Osteoblast (primary cell): ENCODE data around the gene JUP. TPM values are rescaled to one million over a fixed set of nuclear protein-coding genes. Genes with fewer than 3 reads are reported as not detected.

ENCODE experiments used
- DNase-seq: peaks from one replicate; pipeline ENCODE4 v3.0.0; 2011; ENCODE audit warnings: low spot score, mixed read lengths; ENCODE audit not compliant: insufficient read length; ENCODE audit errors: missing footprints
- H2AFZ ChIP-seq: 2 replicates; pipeline ENCODE4 v1.6.0; 2011; ENCODE audit warnings: mild to moderate bottlenecking, low read length
- H3K27ac ChIP-seq: 2 replicates; pipeline ENCODE4 v1.5.1; 2011; ENCODE audit warnings: mild to moderate bottlenecking, low read depth, low read length, moderate library complexity
- H3K27me3 ChIP-seq: 2 replicates; pipeline ENCODE4 v1.6.0; 2012; ENCODE audit warnings: mild to moderate bottlenecking, control low read depth, inconsistent platforms, low read length, moderate library complexity; ENCODE audit not compliant: insufficient read depth
- H3K36me3 ChIP-seq: 2 replicates; pipeline ENCODE4 v1.5.1; 2011; ENCODE audit warnings: mild to moderate bottlenecking, low read length, control low read depth, moderate library complexity; ENCODE audit not compliant: insufficient read depth
- H3K4me1 ChIP-seq: 2 replicates; pipeline ENCODE4 v1.5.1; 2011; ENCODE audit warnings: mild to moderate bottlenecking, low read length, control low read depth, moderate library complexity; ENCODE audit not compliant: insufficient read depth
- H3K4me2 ChIP-seq: 2 replicates; pipeline ENCODE4 v1.6.0; 2011; ENCODE audit warnings: mild to moderate bottlenecking, low read length; ENCODE audit not compliant: insufficient read depth
- H3K4me3 ChIP-seq: fragments of 200-600 bp; sonication (generic); 3 replicates; pipeline ENCODE4 v1.5.1; 2012; ENCODE audit warnings: mild to moderate bottlenecking, low read length, inconsistent platforms; ENCODE audit not compliant: insufficient read depth
- H3K79me2 ChIP-seq: 2 replicates; pipeline ENCODE4 v1.6.0; 2012; ENCODE audit warnings: mild to moderate bottlenecking, low read length, control low read depth, inconsistent platforms; ENCODE audit not compliant: insufficient read depth
- H3K9me3 ChIP-seq: 2 replicates; pipeline ENCODE4 v1.5.1; 2011; ENCODE audit warnings: low read depth, low read length, control low read depth
- H4K20me1 ChIP-seq: 2 replicates; pipeline ENCODE4 v1.6.0; 2012; ENCODE audit warnings: mild to moderate bottlenecking, low read length, control low read depth; ENCODE audit not compliant: insufficient read depth
- CTCF ChIP-seq: IDR thresholded peaks from 2 replicates; pipeline ENCODE4 v1.5.1; 2011; ENCODE audit warnings: mild to moderate bottlenecking, low read depth, low read length, moderate library complexity; ENCODE audit errors: extremely low read depth
- total RNA-seq: library from RNA; depleted of rRNA; stranded (reverse); fragments of >200 nt; gene quantifications from 2 replicates; pipeline ENCODE4 v1.2.3, GENCODE V29; 2012

The JUP gene
- total RNA-seq, 1 donor = 24.2 TPM

GRCh38 chr17:41799366-41799765 is 12.9 kb upstream of the JUP start:
- no peak overlapping the region for H2AFZ ChIP-seq
- H3K4me1 ChIP-seq = peaks cover 4% of the 10 kb centered on the region
- no peaks in the 10 kb centered on the region for H3K9me3 ChIP-seq
- no peak for TF ChIP-seq CTCF
- H3K27ac ChIP-seq = no peak overlapping the region
- peaks cover 3% of the 10 kb centered on the region for H4K20me1 ChIP-seq
- H3K4me3 ChIP-seq = no peak overlapping the region
- H3K27me3 ChIP-seq = no peaks in the 10 kb centered on the region
- H3K79me2 ChIP-seq = no peaks in the 10 kb centered on the region
- no peak overlapping the region for H3K4me2 ChIP-seq
- peaks cover 4% of the 10 kb centered on the region for H3K36me3 ChIP-seq
- peak; percentile 54 for DNase-seq

- Histone ChIP-seq H3K9me3 (no peaks in the 10 kb centered on the region), H3K79me2 (no peaks in the 10 kb centered on the region), H3K36me3 (peaks cover 4% of the 10 kb centered on the region), H3K27me3 (no peaks in the 10 kb centered on the region), H3K27ac (no peak overlapping the region), H3K4me1 (peaks cover 14% of the 10 kb centered on the region), H4K20me1 (peaks cover 3% of the 10 kb centered on the region), H2AFZ (no peak overlapping the region), H3K4me2 (no peak overlapping the region), H3K4me3 (no peak overlapping the region)
- TF ChIP-seq CTCF = no peak
- peak; percentile 15 for DNase-seq
Measured at GRCh38 chr17:41797377-41797776, 10.9 kb upstream of the JUP start.

- H3K4me1 ChIP-seq = peaks cover 12% of the 10 kb centered on the region
- DNase-seq = peak; percentile 22
- H3K4me2 ChIP-seq = no peak overlapping the region
- no peaks in the 10 kb centered on the region for H3K27me3 ChIP-seq
- H3K27ac ChIP-seq = no peak overlapping the region
- H4K20me1 ChIP-seq = no peaks in the 10 kb centered on the region
- no peak for TF ChIP-seq CTCF
- H3K4me3 ChIP-seq = no peak overlapping the region
- no peaks in the 10 kb centered on the region for H3K36me3 ChIP-seq
- H2AFZ ChIP-seq = no peak overlapping the region
- H3K79me2 ChIP-seq = no peaks in the 10 kb centered on the region
- no peaks in the 10 kb centered on the region for H3K9me3 ChIP-seq
Measured at GRCh38 chr17:41796121-41796895, 9.8 kb upstream of the JUP start.

GRCh38 chr17:41794540-41794975 is 8.0 kb upstream of the JUP start:
- no peak overlapping the region for H2AFZ ChIP-seq
- no peak for TF ChIP-seq CTCF
- no peak for DNase-seq
- H3K9me3 ChIP-seq = no peaks in the 10 kb centered on the region
- H3K27me3 ChIP-seq = peaks cover 3% of the 10 kb centered on the region
- no peak overlapping the region for H3K4me2 ChIP-seq
- H3K79me2 ChIP-seq = no peaks in the 10 kb centered on the region
- no peaks in the 10 kb centered on the region for H4K20me1 ChIP-seq
- no peaks in the 10 kb centered on the region for H3K36me3 ChIP-seq
- no peak overlapping the region for H3K4me3 ChIP-seq
- no peak overlapping the region for H3K27ac ChIP-seq
- H3K4me1 ChIP-seq = peaks cover 10% of the 10 kb centered on the region
